Activated T-cell treated with anti-CD3 and anti-CD28 coated beads, Interleukin-2, amount 50 U/mL, for 72 hours (primary cell): Measurements from ENCODE around the gene EFNA3. TPM values are rescaled to one million over a fixed set of nuclear protein-coding genes. Genes with fewer than 3 reads are reported as not detected.

Experiments used
- ATAC-seq, 2 donors: fragments of 150-1000 bp; cut with Tn5 transposase; replicated peaks in 1 of 2; 2 replicates each; pipeline ENCODE4 v1.10.0; 2021; ENCODE audit warnings: moderate library complexity in 2 of 2, mild to moderate bottlenecking in 1 of 2
- DNase-seq, 2 donors: peaks; one replicate each; pipeline ENCODE4 v3.0.0; 2021 to 2022; ENCODE audit warnings: mixed read lengths in 1 of 2
- H3K27ac Mint-ChIP-seq: one replicate; pipeline ENCODE4 v1.8.0; 2022; ENCODE audit warnings: mild to moderate bottlenecking, moderate library complexity, mixed read lengths
- H3K27me3 Mint-ChIP-seq: one replicate; pipeline ENCODE4 v1.8.0; 2022; ENCODE audit warnings: low read depth, mixed read lengths
- H3K36me3 Mint-ChIP-seq, 2 donors: one replicate each; pipeline ENCODE4 v1.8.0; 2022; ENCODE audit warnings: mixed read lengths in 2 of 2, mild to moderate bottlenecking in 1 of 2; ENCODE audit not compliant: insufficient read depth in 2 of 2
- H3K4me1 Mint-ChIP-seq: one replicate; pipeline ENCODE4 v1.8.0; 2022; ENCODE audit warnings: low read depth, mixed read lengths
- H3K4me3 Mint-ChIP-seq, 2 donors: one replicate each; pipeline ENCODE4 v1.8.0; 2022; ENCODE audit warnings: mild to moderate bottlenecking in 2 of 2, mixed read lengths in 2 of 2, moderate library complexity in 2 of 2
- H3K9me3 Mint-ChIP-seq, 2 donors: one replicate each; pipeline ENCODE4 v1.8.0; 2022; ENCODE audit warnings: mixed read lengths in 2 of 2
- total RNA-seq, 2 donors: library from RNA; stranded (reverse); gene quantifications; one replicate each; pipeline ENCODE4 v1.2.3, GENCODE V29; 2022

Gene EFNA3, protein sequence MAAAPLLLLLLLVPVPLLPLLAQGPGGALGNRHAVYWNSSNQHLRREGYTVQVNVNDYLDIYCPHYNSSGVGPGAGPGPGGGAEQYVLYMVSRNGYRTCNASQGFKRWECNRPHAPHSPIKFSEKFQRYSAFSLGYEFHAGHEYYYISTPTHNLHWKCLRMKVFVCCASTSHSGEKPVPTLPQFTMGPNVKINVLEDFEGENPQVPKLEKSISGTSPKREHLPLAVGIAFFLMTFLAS
- 1 to 10 TPM; 4.1 to 4.7 TPM for total RNA-seq

DNA sequence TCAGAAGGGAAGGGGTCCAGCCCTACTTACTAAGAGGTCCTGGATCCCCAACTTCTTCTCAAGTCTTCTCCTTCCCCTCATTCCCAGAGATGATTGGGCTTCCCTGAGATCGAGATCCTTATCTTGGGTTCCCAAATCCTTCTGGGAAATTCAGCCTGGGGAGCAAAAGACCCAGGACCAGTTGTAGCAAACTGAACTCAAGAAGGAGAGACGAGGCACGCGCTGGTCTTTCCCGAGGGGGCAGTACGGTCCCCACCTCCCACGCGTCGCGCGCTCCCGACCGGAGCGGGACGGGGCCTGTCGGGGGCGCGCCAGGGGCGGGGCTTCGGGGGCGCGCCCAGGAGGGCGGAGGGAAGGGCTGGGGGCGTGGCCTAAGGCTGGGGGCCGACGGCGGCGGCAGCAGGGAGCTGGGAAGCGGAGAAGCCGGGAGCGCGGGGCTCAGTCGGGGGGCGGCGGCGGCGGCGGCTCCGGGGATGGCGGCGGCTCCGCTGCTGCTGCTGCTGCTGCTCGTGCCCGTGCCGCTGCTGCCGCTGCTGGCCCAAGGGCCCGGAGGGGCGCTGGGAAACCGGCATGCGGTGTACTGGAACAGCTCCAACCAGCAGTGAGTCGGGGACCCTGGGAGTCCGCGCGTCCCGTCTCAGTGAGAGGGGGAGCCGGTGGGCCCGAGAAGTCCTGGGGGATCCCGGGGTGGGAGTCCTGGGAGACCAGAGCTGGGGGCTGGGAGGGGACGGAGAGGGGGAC, at the start of gene EFNA3:
Gene EFNA3 (plus strand): TSS at position 369 of the 741 bp plus-strand sequence. CDS start 105 bp downstream, at position 474.
- peak; percentile 46 to 53 for ATAC-seq
- H3K27ac Mint-ChIP-seq: peak within 1 kb of the TSS; percentile 24

DNA sequence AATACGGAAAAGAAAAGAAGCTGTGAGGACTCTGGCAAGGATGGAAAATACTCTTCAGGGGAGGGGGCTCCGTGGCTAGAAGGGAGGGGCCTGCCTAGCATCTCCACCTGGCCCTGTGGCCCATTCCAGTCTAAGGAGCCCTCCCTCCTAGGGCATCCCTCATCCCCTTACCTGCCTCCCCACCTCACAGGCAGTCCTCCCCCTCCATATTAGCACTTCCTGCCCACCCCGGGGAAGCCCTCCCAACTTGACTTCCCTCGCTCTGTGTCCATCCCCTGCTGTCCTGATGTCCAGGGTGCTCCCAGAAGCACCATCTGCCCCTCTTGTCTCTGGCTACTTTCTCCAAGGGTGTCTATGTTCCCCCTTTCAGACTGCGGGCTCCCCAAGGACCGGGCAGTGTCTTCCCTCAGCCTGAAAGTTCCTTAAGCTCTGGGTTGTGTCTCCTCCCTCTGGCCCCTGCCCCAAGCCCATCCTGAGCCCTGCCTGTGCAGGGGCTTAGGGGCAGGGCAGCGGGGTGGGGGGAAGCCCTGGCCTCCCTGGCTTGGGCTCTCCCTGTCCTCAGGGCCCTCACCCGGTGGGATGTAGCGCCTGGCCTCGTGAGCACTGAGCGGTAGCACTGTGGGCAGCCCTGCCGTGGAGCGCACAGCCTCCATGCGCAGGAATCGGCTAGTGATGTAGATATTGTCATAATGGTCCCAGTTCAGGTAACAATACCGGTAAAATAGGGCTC, 49.0 kb upstream of the EFNA3 start:
- Mint-ChIP-seq H3K36me3 (no peaks in the 10 kb centered on the region), H3K4me3 (no peak overlapping the region), H3K27me3 (no peaks in the 10 kb centered on the region), H3K4me1 (no peaks in the 10 kb centered on the region), H3K27ac (no peak overlapping the region), H3K9me3 (no peaks in the 10 kb centered on the region)
- no peak for DNase-seq
- peak in 1 of 2 donors; percentile 6 for ATAC-seq

More for the DNA sequence above, at the start of gene EFNA3:
- H3K36me3 Mint-ChIP-seq: peaks cover 0 to 2% of the 10 kb centered on the region in 2 donors
- no peaks in the 10 kb centered on the region for H3K9me3 Mint-ChIP-seq
- DNase-seq: peak; percentile 68 to 78
- H3K27me3 Mint-ChIP-seq: peaks cover 36% of the 10 kb centered on the region
- H3K4me3 Mint-ChIP-seq: peak within 1 kb of the TSS; percentile 72 to 79
- H3K4me1 Mint-ChIP-seq: peaks cover 32% of the 10 kb centered on the region

DNA sequence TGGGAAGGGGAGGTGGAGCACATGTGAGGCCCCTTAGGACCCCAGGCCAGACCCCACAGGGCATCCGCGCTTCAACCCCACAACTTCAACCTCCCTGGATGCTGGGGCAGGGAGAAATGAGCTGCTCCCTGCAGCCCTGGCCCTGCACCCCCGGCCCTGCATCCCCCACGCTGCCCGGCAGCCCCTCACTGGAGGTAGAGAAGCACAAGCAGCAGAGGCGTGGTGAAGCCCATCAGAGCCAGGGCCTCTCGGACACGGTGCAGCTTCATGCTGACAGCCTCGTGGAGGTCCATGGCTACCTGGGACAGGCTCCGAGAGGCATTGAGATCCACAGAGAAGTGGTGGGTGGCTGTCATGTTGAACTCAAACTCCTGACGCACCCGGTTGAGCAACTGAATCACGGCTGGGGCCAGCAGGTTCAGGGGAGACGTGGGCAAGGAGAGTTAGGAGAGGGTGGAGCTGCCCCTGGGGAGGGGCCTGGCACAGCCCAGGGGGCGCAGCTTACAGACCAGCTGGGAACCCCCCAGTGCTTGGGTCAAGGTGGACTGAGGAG, 48.3 kb upstream of the EFNA3 start:
- H3K27ac Mint-ChIP-seq: no peak overlapping the region
- no peaks in the 10 kb centered on the region for H3K4me1 Mint-ChIP-seq
- ATAC-seq (peak in 1 of 2 donors; percentile 4), DNase-seq (no peak)
- H3K4me3 Mint-ChIP-seq: no peak overlapping the region
- no peaks in the 10 kb centered on the region for H3K9me3 Mint-ChIP-seq
- no peaks in the 10 kb centered on the region for H3K36me3 Mint-ChIP-seq
- H3K27me3 Mint-ChIP-seq: no peaks in the 10 kb centered on the region

DNA sequence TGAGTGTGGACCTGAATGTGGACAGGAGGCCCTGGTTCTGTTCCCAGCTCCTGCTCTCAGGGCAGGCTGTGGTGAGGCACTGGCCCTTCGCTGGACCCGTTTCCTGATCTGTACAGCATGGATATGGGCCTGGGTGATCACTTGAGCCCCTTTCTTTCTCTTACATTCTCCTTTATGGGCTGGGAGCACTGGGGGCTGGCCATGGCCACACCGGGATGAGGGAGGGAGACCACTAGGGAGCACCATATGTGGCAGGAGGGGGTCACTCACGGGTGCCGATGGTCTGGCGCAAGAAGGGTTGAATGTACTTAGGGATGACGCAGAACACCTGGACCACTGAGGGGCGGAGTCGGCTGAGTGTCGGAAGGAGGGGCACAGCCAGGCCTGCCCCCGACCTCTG, 47.7 kb upstream of the EFNA3 start:
- no peak for ATAC-seq
- DNase-seq: no peak
- H3K27me3 Mint-ChIP-seq: no peaks in the 10 kb centered on the region
- no peaks in the 10 kb centered on the region for H3K36me3 Mint-ChIP-seq
- H3K4me1 Mint-ChIP-seq: no peaks in the 10 kb centered on the region
- no peaks in the 10 kb centered on the region for H3K9me3 Mint-ChIP-seq
- no peak overlapping the region for H3K4me3 Mint-ChIP-seq
- no peak overlapping the region for H3K27ac Mint-ChIP-seq

DNA sequence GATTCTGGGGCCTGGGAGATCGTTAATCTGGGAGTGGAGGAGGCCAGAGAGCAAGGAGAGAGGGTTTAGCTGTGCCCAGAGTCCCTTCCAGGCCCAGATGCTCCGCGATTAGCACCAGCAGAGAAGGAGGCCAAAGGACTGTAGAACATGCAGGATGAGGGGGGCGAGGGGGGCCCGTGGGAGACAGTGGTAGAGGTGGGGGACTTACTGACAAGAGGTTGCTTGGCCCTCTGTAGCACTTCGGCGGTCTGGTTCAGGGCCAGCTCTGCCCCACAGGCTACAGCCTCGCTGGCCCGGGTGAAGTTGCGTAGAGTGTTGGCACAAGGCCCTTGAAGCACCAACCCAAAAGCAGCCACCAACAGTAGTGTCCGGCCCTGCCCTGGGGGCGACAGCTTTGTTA, 45.8 kb upstream of the EFNA3 start:
- Mint-ChIP-seq H3K4me1 (no peaks in the 10 kb centered on the region), H3K4me3 (no peak overlapping the region), H3K36me3 (no peaks in the 10 kb centered on the region), H3K9me3 (no peaks in the 10 kb centered on the region), H3K27me3 (no peaks in the 10 kb centered on the region), H3K27ac (no peak overlapping the region)
- ATAC-seq: no peak
- no peak for DNase-seq

DNA sequence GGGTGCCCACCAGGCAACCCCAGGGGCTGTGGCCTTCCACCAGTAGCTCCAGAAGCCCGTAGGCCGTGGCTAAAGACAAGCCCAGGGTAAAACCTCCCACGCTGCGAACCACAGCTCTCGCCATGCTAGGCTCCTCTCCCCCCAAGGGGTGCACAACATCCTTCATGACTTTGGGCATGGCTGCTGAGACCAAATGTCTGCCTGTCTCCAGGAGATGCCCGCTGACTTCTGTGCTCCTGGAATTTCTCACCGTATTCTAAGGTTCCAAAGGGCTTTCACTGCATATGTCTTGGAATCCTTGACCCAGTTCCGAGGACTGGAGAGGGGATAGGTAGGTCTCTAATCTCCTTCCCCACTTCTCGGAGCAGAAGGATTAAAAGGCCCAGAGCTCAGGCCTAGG, 45.1 kb upstream of the EFNA3 start, which contains the start of the genes DCST1 and DCST2:
Gene DCST1 (plus strand): TSS at position 301 of the 400 bp plus-strand sequence. CDS start 213 bp downstream, outside the sequence.
Gene DCST2 (minus strand): TSS at position 258 of the 400 bp plus-strand sequence. CDS start 80 bp downstream, at position 178.
- Mint-ChIP-seq H3K36me3 (no peaks in the 10 kb centered on the region), H3K4me3 (no peak within 1 kb of the TSS), H3K4me1 (no peaks in the 10 kb centered on the region), H3K9me3 (no peaks in the 10 kb centered on the region), H3K27ac (no peak within 1 kb of the TSS), H3K27me3 (no peaks in the 10 kb centered on the region)
- DNase-seq (no peak), ATAC-seq (no peak)

DNA sequence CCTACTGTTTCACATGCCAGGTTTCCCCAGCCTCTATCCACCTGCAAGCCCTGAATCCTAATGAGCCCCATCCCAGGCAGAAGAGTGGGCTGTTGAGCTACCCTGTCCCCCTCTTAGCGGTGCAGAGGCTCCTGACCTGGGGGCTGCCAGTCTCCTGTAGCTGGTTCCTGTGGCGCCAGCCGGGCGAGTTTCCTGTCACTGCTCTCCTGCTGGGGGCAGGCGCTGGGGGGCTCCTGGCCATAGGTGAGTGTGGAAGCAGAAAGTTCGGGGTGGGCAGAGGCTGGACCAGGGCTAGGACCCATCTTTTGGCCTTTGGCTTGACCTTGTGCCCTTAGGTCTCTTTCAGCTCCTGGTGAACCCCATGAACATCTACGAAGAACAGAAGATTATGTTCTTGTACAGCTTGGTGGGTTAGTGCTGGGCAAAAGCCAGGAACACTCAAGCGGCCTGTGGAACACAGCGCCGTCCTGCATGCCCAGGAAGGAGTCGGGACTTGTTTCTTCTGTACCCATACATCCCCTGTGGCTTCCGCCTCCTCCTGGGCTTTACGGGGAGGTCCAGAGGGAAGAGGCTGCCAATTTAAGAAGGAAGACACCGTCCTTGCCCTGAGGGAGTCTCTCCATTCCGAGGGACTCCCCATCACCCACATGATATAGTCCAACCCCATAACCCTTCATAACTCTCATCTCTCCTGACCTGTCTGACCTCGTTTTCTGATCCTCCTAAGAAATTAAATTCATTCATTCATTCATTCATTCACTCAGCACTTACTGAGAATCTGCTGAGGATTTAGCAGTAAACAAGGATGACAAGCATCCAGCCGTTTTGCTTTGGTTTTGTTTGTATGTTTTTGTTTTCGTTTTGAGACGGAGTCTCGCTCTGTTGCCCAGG, 44.1 kb upstream of the EFNA3 start:
- Mint-ChIP-seq H3K36me3 (no peaks in the 10 kb centered on the region), H3K9me3 (no peaks in the 10 kb centered on the region), H3K27me3 (no peaks in the 10 kb centered on the region), H3K4me1 (no peaks in the 10 kb centered on the region), H3K27ac (no peak overlapping the region), H3K4me3 (no peak overlapping the region)
- ATAC-seq: no peak
- DNase-seq: no peak

DNA sequence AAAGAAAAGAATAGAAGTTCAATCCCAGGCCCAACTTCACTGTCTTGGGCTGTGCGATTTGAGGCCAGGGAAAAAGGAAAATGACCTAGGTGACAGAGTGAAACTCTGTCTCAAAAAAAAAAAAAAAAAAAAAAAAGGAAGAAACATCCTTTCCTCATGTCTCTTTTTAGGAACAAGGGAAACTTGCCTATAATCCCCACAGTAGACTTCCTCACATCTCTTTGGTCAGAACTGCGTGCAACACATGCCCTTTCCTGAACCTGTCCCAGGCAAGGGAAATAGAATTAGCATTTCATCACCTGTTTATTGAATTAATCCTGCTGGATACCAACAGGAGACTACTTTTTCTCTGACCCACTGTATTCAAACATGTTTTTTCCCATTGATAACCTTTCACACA, 42.7 kb upstream of the EFNA3 start:
- Mint-ChIP-seq H3K4me3 (no peak overlapping the region), H3K4me1 (no peaks in the 10 kb centered on the region), H3K9me3 (no peaks in the 10 kb centered on the region), H3K27ac (no peak overlapping the region), H3K27me3 (no peaks in the 10 kb centered on the region), H3K36me3 (no peaks in the 10 kb centered on the region)
- no peak for DNase-seq
- ATAC-seq: no peak

DNA sequence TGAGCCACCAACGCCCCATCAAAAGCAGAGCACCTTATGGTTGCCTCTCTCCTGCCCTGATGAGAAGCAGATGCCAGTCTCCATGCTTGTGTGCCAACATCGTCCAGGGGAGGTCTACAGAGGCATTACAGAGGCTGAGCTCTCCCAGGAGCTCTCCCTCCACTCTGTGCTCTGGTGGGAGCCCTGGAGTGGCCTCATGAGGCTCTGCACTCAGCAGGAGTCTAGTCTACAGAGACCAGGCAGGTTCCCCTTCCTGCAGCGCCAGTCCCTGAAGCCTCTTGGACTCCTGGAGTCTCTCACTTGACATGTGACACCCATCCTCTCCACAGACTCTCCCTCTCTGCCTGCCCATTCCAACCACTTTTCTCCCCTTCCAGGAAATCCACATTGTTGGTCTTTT, 41.6 kb upstream of the EFNA3 start:
- no peaks in the 10 kb centered on the region for H3K27me3 Mint-ChIP-seq
- no peaks in the 10 kb centered on the region for H3K9me3 Mint-ChIP-seq
- no peaks in the 10 kb centered on the region for H3K36me3 Mint-ChIP-seq
- no peaks in the 10 kb centered on the region for H3K4me1 Mint-ChIP-seq
- DNase-seq (no peak), ATAC-seq (no peak)
- H3K4me3 Mint-ChIP-seq: no peak overlapping the region
- no peak overlapping the region for H3K27ac Mint-ChIP-seq

DNA sequence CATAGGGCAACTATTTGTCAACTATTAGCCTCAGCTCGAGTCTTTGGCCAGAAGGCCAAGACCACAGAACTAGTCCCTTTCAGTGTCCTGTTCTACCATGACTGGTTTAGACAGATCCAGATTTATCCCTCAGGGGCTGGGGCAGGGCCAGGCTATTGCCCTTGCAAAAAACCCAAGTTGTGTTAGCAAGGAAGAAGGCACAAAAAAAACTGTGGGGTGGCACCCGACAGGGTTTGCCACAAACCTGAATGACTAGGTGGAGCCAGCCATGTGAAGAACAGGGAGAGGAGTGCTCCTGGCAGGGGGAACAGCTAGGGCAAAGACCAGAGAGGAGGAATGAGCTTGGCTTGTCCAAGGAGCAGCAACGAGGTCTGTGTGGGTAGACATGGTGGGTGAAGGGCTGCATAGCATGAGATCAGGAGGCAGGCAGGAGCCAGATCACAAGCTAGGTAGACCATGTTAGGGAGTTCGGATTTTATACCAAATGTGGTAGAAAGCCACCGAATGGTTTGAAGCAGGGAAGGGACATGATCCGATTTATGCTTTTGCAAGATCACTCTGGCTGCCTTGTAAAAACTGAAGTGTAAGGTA, 40.7 kb upstream of the EFNA3 start:
- no peaks in the 10 kb centered on the region for H3K36me3 Mint-ChIP-seq
- DNase-seq (no peak), ATAC-seq (no peak)
- no peak overlapping the region for H3K4me3 Mint-ChIP-seq
- H3K27ac Mint-ChIP-seq: no peak overlapping the region
- H3K9me3 Mint-ChIP-seq: no peaks in the 10 kb centered on the region
- H3K4me1 Mint-ChIP-seq: no peaks in the 10 kb centered on the region
- H3K27me3 Mint-ChIP-seq: no peaks in the 10 kb centered on the region

DNA sequence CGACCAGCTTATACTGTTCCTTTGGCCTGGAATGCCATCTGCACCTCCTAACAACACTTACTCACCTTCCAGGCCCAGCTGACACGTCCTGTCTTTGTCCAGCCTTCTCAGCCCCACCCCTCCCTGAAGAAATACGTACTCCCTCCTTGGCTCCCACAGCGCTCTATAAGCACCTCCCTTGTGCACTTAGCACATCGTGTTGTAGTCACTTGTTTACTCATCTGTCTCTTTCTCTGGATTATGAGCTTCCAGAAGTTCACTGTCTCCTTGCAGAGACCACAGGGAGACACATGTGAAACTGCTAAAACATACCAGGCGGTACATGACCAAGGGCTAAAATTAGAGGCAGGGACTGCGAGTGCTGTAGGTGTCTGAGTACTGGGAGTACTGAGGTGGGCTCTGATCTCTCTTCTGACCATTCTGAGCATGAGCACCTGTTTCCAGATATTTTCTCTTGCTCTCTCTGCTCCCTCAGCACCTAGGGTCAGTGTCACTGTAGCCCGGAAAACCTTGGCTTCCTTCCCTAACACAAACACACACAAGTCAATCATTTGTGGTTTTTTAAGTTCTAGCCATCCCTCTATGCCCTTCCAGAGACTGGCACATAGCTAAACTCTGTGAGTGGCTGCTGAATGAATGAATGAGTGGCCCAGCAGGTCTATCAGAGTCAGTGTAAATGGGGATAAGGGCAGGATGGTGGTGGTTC, 39.9 kb upstream of the EFNA3 start:
- no peaks in the 10 kb centered on the region for H3K9me3 Mint-ChIP-seq
- no peak overlapping the region for H3K27ac Mint-ChIP-seq
- H3K27me3 Mint-ChIP-seq: no peaks in the 10 kb centered on the region
- H3K36me3 Mint-ChIP-seq: no peaks in the 10 kb centered on the region
- no peak for ATAC-seq
- DNase-seq: no peak
- H3K4me3 Mint-ChIP-seq: no peak overlapping the region
- no peaks in the 10 kb centered on the region for H3K4me1 Mint-ChIP-seq

DNA sequence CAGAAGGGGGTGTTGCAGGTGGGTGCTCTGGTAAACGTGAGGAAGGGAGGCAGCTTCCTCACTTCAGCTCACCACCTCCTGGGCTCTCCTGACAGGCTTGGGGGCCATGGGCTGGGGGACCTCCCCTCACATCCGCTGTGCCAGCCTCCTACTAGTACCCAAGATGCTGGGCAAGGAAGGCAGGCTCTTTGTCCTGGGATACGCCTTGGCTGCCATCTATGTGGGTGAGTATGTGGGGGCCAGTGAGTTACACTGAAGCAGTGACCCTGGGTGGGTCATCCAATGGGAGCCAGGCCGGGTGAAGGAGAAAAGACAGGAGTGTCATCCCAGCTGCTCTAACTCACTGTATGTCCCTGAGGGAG, 39.3 kb upstream of the EFNA3 start:
- Mint-ChIP-seq H3K36me3 (no peaks in the 10 kb centered on the region), H3K4me3 (no peak overlapping the region), H3K9me3 (no peaks in the 10 kb centered on the region), H3K27me3 (no peaks in the 10 kb centered on the region), H3K4me1 (peaks cover 1% of the 10 kb centered on the region), H3K27ac (no peak overlapping the region)
- DNase-seq: no peak
- ATAC-seq: no peak
